Activated CD4-positive, CD25-positive, alpha-beta regulatory T cell treated with anti-CD3 and anti-CD28 coated beads, Interleukin-2, amount 50 U/mL, for 16 hours (primary cell): ENCODE data around the gene FAM89B.
"Not testable (repeated sequence)": the region's sequence is repeated elsewhere in the genome, so short reads cannot be mapped to it uniquely, and the experiment has no call there.

Experiments used
- DNase-seq: peaks from one replicate; pipeline ENCODE4 v3.0.0-alpha.2; 2020; ENCODE audit warnings: low read depth, low spot score

The FAM89B gene

GRCh38 chr11:65572356-65573051 is at the start of gene FAM89B:
FAM89B (plus strand) TSS chr11:65572538; CDS start chr11:65572670, 132 bp downstream.
- DNase-seq: peak; percentile 78

DNA sequence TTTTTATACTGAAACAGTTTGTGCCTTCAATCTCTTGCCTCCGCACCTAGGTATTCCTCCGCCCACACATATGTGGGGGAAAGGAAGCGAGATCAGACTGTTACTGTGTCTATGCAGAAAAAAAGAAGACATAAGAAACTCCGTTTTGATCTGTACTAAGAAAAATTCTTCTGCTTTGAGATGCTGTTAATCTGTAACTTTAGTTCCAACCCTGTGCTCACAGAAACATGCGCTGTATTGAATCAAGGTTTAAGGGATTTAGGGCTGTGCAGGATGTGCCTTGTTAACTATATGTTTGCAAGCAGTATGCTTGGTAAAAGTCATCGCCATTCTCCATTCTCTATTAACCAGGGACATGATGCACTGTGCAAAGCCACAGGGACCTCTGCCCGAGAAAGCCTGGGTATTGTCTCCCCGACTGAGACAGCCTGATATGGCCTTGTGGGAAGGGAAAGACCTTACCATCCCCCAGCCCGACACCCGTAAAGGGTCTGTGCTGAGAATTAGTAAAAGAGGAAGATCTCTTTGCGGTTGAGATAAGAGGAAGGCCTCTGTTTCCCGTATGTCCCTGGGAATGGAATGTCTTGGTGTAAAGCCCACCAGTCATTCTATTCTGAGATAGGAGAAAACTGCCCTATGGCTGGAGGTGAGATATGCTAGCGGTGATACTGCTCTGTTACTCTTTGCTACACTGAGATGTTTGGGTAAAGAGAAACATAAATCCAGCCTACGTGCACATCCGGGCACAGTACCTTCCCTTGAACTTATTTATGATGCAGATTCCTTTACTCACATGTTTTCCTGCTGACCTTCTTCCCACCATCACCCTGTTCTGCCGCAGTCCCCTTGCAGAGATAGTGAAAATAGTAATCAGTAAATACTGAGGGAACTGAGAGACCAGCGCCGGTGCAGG is 49.4 kb upstream of the FAM89B start:
- not testable (repeated sequence) for DNase-seq

- DNase-seq: not testable (repeated sequence)
Measured at GRCh38 chr11:65523631-65523968, 48.7 kb upstream of the FAM89B start.

DNA sequence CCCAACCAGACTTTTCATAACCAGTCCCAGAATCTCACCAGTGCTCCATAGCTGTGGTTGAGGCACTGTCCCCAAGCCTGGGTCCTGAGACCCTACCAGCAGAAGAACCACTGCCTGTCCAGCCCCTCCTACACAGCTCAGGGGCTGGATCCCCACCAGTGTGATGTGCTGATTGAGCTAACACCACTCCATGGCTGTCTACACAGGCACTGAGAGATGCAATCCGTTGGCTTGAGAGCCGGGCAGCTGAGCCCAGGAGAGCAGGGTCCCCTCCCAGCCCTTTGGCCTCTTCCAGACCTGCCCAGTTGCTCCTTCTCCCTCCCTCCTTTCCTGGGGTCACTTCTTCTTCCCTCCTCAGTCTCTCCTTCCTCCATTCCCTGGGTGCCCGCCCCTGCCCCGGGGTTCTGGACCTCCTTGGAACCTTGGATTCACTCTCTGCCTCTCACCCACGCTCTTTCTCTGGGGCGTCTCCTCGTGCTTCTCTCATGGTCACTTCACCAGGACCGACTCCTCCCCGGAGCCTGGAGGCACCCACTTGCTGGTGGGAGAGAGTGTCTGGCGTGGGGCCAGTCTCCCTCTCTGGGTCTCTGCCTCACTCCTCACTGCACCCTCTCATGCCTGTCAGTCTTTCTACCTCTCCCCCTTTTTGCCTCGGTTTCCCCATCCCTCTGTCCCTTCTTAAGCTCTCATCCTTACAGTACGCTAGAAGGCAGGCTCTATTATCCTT is 48.2 kb upstream of the FAM89B start:
- no peak for DNase-seq

DNA sequence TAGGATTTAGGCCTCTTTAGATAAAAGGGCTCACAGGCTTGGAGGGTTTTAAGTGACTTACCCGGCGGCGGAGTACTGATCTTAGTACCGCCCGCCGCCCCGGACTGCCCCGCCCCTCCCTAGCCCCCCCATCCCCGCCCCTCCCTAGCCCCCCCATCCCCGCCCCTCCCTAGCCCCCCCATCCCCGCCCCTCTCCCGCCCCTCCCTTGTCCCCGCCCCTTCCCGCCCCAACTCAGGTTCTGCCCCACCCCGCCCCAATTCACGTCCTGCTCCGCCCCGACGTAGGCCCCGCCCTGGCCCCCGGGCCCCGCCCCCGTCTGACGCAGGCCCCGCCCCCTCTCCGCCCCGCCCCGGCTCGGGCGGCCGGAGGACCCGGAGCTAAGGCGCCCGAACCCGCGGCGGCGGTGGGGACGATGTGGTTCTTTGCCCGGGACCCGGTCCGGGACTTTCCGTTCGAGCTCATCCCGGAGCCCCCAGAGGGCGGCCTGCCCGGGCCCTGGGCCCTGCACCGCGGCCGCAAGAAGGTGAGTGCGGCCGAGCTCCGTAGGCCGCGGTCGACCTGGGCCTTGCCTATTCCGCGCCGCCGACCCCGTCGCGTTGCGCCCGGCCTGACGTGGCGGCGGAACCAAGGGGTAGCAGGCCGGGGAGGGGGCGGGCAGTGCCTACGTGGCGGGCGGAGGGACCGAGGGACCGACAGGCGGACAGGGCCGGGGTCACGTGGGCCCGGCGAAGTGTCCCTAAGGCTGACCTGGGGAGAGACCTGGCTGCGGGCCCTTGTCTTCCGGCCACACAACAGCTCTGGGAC is 47.4 kb upstream of the FAM89B start, which contains the start of gene SCYL1:
Gene SCYL1 (plus strand): TSS at position 343 of the 805 bp plus-strand sequence. CDS start 71 bp downstream, at position 414.
- peak; percentile 68 for DNase-seq

DNA sequence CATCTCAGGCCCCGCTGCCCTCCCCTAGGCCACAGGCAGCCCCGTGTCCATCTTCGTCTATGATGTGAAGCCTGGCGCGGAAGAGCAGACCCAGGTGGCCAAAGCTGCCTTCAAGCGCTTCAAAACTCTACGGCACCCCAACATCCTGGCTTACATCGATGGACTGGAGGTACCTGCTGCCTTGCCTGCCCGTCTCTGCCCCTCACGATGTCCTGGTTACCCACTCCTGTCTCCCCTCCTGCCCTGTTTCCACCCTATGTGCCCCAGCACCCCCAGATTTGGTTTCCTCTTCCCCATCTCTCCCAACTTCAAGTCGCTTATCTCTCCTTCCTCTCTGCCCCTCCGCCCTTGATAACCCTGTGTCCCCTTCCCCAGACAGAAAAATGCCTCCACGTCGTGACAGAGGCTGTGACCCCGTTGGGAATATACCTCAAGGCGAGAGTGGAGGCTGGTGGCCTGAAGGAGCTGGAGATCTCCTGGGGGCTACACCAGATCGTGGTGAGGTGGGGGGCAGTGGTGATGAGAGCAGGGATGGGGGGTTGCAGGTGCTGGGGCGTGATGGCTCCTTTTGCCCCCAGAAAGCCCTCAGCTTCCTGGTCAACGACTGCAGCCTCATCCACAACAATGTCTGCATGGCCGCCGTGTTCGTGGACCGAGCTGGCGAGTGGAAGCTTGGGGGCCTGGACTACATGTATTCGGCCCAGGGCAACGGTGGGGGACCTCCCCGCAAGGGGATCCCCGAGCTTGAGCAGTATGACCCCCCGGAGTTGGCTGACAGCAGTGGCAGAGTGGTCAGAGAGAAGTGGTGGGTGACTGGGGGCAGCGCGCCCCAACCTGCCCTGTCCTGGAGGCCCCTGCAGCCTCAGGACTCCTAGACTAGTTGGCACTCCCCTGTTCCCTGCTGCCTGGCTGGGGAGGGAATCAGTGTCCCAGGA is 46.5 kb upstream of the FAM89B start:
- DNase-seq: no peak

DNA sequence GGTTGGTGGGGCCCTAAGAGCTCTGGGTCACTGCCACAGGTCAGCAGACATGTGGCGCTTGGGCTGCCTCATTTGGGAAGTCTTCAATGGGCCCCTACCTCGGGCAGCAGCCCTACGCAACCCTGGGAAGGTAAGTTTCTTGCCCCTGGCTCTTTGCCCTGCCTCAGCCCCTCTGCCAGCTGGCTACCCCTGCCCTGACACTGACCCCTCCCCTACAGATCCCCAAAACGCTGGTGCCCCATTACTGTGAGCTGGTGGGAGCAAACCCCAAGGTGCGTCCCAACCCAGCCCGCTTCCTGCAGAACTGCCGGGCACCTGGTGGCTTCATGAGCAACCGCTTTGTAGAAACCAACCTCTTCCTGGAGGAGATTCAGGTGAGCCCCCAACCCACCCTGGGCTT is 45.6 kb upstream of the FAM89B start:
- no peak for DNase-seq

- DNase-seq: no peak
Measured at GRCh38 chr11:65528819-65529350, 43.5 kb upstream of the FAM89B start.

GRCh38 chr11:65529475-65530156 is 42.7 kb upstream of the FAM89B start:
- DNase-seq: no peak

- DNase-seq: no peak
Measured at GRCh38 chr11:65530157-65530496, 42.2 kb upstream of the FAM89B start.

GRCh38 chr11:65532388-65533064 is 39.8 kb upstream of the FAM89B start:
- no peak for DNase-seq

DNA sequence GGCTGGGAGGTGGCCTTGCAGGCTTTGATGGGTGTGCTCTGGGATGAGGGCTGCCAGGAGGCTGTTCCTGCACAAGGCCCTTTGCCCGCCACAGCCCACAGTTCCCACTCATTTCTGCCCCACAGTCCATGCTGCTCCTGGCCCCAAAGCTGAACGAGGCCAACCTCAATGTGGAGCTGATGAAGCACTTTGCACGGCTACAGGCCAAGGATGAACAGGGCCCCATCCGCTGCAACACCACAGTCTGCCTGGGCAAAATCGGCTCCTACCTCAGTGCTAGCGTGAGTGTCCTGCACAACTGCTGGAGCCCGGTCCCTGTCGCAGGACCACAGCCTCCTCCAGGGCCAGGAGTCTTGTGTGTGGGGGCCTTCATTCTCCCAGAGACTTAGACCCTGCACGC is 37.2 kb upstream of the FAM89B start:
- no peak for DNase-seq

- DNase-seq: no peak
Measured at GRCh38 chr11:65536412-65537295, 35.7 kb upstream of the FAM89B start.

DNA sequence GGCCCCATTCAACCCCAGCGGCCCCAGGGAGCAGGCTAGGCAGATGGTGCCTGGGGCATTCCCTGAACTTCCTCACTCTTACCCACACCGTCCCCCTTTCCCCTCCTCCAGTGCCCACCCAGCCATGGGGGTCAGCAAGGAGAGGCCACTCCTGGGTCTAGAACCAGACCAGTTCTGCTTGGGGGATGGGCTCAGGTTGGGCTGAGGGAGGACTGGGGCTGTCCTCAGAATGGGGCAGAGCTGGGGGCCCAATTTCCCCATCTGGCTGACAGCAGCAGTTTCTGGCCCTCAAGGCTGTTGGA is 35.1 kb upstream of the FAM89B start:
- no peak for DNase-seq

DNA sequence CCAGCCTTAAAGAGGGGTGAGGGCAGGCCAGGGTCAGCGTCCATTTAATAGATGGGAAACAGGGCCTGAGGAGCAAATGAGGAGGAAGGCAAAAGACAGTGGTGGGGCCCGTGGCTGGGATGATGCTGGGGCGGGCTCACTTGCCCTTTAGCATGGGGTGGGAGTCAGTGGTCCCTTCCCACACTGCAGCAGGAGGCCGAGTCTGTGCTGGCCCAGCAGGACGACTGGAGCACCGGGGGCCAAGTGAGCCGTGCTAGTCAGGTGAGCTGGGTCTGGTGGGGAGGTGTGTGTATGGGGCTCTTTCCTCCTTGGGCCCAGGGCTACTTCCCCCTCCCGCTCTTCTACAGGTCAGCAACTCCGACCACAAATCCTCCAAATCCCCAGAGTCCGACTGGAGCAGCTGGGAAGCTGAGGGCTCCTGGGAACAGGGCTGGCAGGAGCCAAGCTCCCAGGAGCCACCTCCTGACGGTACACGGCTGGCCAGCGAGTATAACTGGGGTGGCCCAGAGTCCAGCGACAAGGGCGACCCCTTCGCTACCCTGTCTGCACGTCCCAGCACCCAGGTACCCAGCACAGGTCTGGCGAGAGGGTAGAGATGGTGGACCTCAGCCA is 34.6 kb upstream of the FAM89B start:
- DNase-seq: no peak

DNA sequence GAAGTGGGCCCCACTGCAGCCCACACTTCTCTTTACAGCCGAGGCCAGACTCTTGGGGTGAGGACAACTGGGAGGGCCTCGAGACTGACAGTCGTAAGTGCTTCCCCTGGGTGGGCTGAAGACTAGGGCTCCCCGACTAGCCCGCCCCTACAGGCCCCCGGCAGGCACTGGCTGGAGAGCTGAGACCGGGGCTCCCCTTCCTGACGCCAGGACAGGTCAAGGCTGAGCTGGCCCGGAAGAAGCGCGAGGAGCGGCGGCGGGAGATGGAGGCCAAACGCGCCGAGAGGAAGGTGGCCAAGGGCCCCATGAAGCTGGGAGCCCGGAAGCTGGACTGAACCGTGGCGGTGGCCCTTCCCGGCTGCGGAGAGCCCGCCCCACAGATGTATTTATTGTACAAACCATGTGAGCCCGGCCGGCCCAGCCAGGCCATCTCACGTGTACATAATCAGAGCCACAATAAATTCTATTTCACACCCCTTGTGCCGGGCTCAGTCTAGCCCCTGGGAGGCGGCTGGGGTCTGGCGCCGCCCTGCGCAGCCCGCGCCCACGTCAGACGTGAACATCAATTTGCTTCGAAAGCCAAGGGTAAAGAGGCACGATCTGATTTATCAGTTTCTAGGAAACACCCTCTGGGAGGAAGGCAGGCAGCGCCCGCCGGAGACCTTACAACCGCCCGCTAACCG is 34.0 kb upstream of the FAM89B start:
- DNase-seq: no peak
